Glutamatergic neuron (in vitro differentiated cells): Measurements from ENCODE around the gene LSG1. TPM values are rescaled to one million over a fixed set of nuclear protein-coding genes. Genes with fewer than 3 reads are reported as not detected.

Experiments
- DNase-seq: peaks from one replicate; pipeline ENCODE4 v3.0.0; 2022
- H3K27ac Mint-ChIP-seq: one replicate; pipeline ENCODE4 v1.8.0; 2020; ENCODE audit warnings: mild to moderate bottlenecking, mixed read lengths, inconsistent platforms; ENCODE audit not compliant: unreplicated experiment
- H3K27me3 Mint-ChIP-seq: one replicate; pipeline ENCODE4 v1.8.0; 2020; ENCODE audit warnings: mild to moderate bottlenecking, moderate library complexity, mixed read lengths, inconsistent platforms; ENCODE audit not compliant: unreplicated experiment
- H3K36me3 Mint-ChIP-seq: one replicate; pipeline ENCODE4 v1.8.0; 2020; ENCODE audit warnings: mild to moderate bottlenecking, mixed read lengths, inconsistent platforms; ENCODE audit not compliant: unreplicated experiment
- H3K4me1 Mint-ChIP-seq: one replicate; pipeline ENCODE4 v1.8.0; 2020; ENCODE audit warnings: mild to moderate bottlenecking, low read depth, mixed read lengths, inconsistent platforms; ENCODE audit not compliant: unreplicated experiment
- H3K4me3 Mint-ChIP-seq: one replicate; pipeline ENCODE4 v1.8.0; 2020; ENCODE audit warnings: mild to moderate bottlenecking, mixed read lengths, inconsistent platforms; ENCODE audit not compliant: unreplicated experiment
- H3K9me3 Mint-ChIP-seq: one replicate; pipeline ENCODE4 v1.8.0; 2020; ENCODE audit warnings: mild to moderate bottlenecking, moderate library complexity, mixed read lengths, inconsistent platforms; ENCODE audit not compliant: unreplicated experiment
- CTCF ChIP-seq: fragments of 200-600 bp; sonication (generic); IDR thresholded peaks from one replicate; pipeline ENCODE4 v1.5.0; 2021; ENCODE audit not compliant: partially characterized antibody, unreplicated experiment
- total RNA-seq: library from RNA; stranded (reverse); fragmentation: NEBNext Ultra II Directional; extraction: Animal tissue kit (Norgen Biotek cat#: 25700); gene quantifications from one replicate; pipeline ENCODE4 v1.2.1, GENCODE V29; 2021; ENCODE audit not compliant: unreplicated experiment

LSG1 gene
- total RNA-seq, 1 donor from 2014 or later = 26.5 TPM

GRCh38 chr3:194707147-194707540, 35.2 kb upstream of the LSG1 start:
- H3K9me3 Mint-ChIP-seq = peaks cover 16% of the 10 kb centered on the region
- no peak for TF ChIP-seq CTCF
- H3K4me1 Mint-ChIP-seq = peaks cover 21% of the 10 kb centered on the region
- H3K4me3 Mint-ChIP-seq = no peak overlapping the region
- no peak overlapping the region for H3K27ac Mint-ChIP-seq
- H3K27me3 Mint-ChIP-seq = peaks cover 3% of the 10 kb centered on the region
- DNase-seq = no peak
- H3K36me3 Mint-ChIP-seq = peaks cover 3% of the 10 kb centered on the region

GRCh38 chr3:194705761-194706160, 33.8 kb upstream of the LSG1 start:
- H3K27ac Mint-ChIP-seq = no peak overlapping the region
- peaks cover 21% of the 10 kb centered on the region for H3K4me1 Mint-ChIP-seq
- no peak for TF ChIP-seq CTCF
- H3K36me3 Mint-ChIP-seq = peaks cover 3% of the 10 kb centered on the region
- DNase-seq = no peak
- H3K27me3 Mint-ChIP-seq = peaks cover 3% of the 10 kb centered on the region
- H3K4me3 Mint-ChIP-seq = no peak overlapping the region
- peaks cover 16% of the 10 kb centered on the region for H3K9me3 Mint-ChIP-seq

DNA sequence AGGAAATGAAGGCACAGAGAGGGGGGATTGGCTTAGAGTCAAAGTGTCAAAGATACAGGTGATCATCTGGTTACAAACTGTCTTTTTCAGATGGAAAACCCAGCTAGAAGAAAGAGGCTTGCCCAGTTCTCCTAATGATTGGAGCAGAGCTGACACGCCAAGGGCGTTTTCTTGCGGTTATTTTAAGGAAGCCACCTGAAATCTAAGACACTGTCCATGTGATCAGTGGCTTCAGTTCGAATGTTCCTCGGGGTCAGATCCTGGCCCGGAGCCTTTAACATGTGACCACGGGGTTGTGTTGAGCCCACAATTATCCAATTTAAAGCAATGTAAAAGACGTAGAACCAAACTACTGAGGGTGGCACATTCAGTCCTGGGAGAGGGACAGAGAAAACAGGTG, 33.2 kb upstream of the LSG1 start:
- DNase-seq = no peak
- peaks cover 3% of the 10 kb centered on the region for H3K36me3 Mint-ChIP-seq
- H3K4me1 Mint-ChIP-seq = peaks cover 21% of the 10 kb centered on the region
- TF ChIP-seq CTCF = no peak
- H3K27ac Mint-ChIP-seq = no peak overlapping the region
- peaks cover 4% of the 10 kb centered on the region for H3K27me3 Mint-ChIP-seq
- peaks cover 16% of the 10 kb centered on the region for H3K9me3 Mint-ChIP-seq
- no peak overlapping the region for H3K4me3 Mint-ChIP-seq

DNA sequence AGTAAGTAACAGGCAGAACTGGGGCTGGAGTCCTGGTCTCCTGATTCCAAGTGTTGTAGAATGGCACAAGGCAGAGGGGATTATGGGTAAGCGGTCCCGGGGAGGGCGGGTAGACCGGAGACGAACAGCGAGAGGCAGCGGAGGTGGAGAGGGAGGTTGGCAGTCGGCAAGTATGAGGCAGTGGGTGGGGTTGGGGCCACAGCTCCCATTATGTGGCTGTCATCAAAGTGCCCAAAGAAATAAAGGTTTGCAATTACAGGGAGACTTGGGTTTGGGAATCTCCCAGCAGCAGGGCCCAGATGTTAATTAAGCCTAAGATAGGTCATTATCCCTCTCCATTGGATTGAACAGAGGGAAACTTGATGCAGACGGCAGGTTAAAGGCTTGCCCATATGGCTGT, 30.6 kb upstream of the LSG1 start:
- DNase-seq = no peak
- H3K4me1 Mint-ChIP-seq = peaks cover 14% of the 10 kb centered on the region
- TF ChIP-seq CTCF = no peak
- H3K27ac Mint-ChIP-seq = no peak overlapping the region
- H3K4me3 Mint-ChIP-seq = no peak overlapping the region
- H3K36me3 Mint-ChIP-seq = no peaks in the 10 kb centered on the region
- peaks cover 2% of the 10 kb centered on the region for H3K27me3 Mint-ChIP-seq
- H3K9me3 Mint-ChIP-seq = peaks cover 10% of the 10 kb centered on the region

GRCh38 chr3:194696702-194697101, 24.7 kb upstream of the LSG1 start:
- Mint-ChIP-seq H3K4me3 (no peak overlapping the region), H3K9me3 (no peaks in the 10 kb centered on the region), H3K36me3 (no peaks in the 10 kb centered on the region), H3K27me3 (peaks cover 4% of the 10 kb centered on the region), H3K27ac (no peak overlapping the region), H3K4me1 (peaks cover 8% of the 10 kb centered on the region)
- DNase-seq = no peak
- TF ChIP-seq CTCF = no peak
